ENCODE results near the gene AP2A2.

AP2A2 gene

GRCh38 chr11:1020211-1020905, 94.7 kb downstream of the AP2A2 start:
- no peak overlapping the region for H3K4me3 ChIP-seq (ENCODE audit: low read depth, low read length)
- DNase-seq (ENCODE audit: low read depth): no peak

GRCh38 chr11:1022411-1022810, 96.7 kb downstream of the AP2A2 start:
- no peak for DNase-seq (ENCODE audit: low read depth)
- no peak overlapping the region for H3K4me3 ChIP-seq (ENCODE audit: low read depth, low read length)

- no peak overlapping the region for H3K4me3 ChIP-seq (ENCODE audit: low read depth, low read length)
- no peak for DNase-seq (ENCODE audit: low read depth)
Observed at GRCh38 chr11:1022908-1023810, 97.5 kb downstream of the AP2A2 start.

- no peak for DNase-seq (ENCODE audit: low read depth)
- H3K4me3 ChIP-seq (ENCODE audit: low read depth, low read length): no peak overlapping the region
Observed at GRCh38 chr11:1023811-1024596, 98.3 kb downstream of the AP2A2 start.

- H3K4me3 ChIP-seq (ENCODE audit: low read depth, low read length): no peak overlapping the region
- DNase-seq (ENCODE audit: low read depth): no peak
Observed at GRCh38 chr11:1024597-1025409, 99.1 kb downstream of the AP2A2 start.

DNA sequence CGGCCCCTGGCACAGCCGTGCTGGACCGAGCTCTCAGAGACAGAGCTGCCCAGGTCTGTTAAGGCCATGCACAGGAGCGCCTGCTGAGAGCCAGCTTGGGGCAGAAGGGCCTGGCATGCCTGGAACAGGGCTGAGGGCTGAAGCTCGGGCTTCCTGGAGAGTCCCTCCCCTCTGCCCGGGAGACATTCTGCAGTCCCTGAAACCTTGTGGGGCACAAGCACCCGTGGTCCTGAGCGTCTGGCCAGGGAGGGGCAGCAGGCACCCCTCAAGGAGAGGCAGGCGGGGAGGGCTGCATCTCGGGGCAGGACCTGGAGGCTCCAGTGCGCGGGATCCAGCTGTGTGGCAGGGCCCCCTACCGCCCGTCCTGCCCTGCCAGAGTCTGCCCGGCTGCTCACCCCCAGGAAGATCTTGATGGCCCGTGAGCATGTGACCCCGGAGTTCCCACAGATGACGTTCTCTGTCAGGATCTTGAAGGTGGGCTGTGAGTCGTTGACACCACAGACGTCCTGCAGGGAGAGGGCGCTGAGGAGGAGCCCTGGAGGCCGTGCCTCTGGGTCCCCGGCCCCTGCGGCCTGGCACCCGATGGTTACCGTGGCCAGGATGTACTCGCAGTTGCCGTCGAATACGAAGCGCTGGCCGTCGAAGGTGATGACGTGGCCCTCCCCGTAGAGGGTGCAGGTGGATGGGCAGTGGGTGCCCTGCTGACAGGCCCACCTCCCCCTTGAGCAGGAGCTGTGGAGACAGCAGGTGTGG, 99.9 kb downstream of the AP2A2 start:
- H3K4me3 ChIP-seq (ENCODE audit: low read depth, low read length): no peak overlapping the region
- no peak for DNase-seq (ENCODE audit: low read depth)

DNA sequence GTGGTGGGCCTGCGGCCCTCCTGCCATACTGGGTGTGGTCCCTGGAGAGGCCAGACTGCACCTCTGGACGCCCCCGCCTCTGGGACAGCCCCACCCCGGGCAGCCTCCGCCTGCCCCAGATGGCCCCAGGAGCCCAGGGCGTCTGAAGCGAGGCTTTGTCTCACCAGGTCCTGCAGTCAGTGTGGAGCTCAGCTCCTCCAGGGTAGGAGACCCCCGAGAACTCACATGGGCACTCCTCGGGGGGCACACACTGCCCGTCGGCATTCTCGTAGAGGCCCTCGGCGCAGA, 100.4 kb downstream of the AP2A2 start:
- no peak overlapping the region for H3K4me3 ChIP-seq (ENCODE audit: low read depth, low read length)
- DNase-seq (ENCODE audit: low read depth): no peak

- H3K4me3 ChIP-seq (ENCODE audit: low read depth, low read length): no peak overlapping the region
- DNase-seq (ENCODE audit: low read depth): no peak
Observed at GRCh38 chr11:1026641-1027482, 101.2 kb downstream of the AP2A2 start.

DNA sequence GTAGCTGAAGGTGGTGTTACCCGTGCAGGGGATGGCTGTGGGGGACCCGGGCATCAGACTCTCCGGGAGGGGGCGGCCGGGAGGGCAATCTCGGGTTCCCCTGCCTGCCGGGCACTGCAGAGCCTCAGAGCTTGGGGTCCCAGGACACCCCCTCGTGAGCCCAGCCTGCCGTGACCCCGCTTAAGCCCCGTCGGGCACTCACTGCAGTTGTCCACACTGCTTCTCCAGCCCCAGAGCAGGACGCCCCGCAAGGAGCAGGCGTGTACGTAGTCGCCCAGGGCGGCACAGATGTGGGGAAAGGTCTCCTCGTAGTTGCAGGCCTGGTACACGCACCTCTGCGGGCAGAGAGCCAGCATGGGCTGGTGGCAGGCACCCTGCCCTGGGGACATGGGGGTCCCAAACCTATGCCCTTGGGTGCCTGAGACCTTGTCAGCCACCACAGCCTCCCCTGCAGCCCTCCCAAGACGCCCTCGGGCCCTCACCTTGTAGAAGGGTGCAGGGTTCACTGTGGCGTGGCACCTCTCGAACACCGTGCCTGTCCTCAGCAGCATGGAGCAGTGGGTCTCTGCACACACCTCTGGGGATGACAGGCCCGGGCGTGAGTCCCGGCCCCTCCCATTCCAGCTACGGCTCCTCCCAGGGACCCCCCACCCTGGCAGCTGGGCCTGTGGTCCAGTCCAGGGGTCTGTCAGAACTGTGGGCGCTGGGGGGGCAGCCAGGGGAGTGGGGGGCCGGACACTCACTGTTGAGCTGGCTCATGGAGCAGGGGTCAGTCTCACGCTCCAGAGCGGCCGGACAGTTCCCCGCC, 102.0 kb downstream of the AP2A2 start:
- H3K4me3 ChIP-seq (ENCODE audit: low read depth, low read length): no peak overlapping the region
- DNase-seq (ENCODE audit: low read depth): no peak

GRCh38 chr11:1028291-1028540, 102.5 kb downstream of the AP2A2 start:
- H3K4me3 ChIP-seq (ENCODE audit: low read depth, low read length): no peak overlapping the region
- DNase-seq (ENCODE audit: low read depth): no peak

DNA sequence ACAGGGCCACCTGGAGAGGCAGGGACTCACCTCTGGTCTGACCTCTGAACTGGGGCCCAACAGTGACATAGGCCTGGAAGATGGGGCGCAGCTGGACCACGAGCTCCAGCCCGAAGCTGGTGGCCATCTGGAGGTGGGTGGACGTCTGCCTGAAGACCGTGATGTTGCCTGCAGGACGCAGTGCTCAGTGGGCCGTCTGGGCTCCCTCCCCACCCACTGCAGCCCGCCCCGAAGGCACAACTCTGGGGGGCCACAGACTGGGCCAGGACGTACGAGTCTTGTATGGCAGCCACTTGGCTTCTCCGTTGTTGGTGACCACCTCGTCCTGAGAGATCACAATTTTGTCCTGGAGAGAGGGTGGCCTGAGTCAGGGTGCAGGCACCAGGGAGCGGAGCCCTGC, 102.9 kb downstream of the AP2A2 start:
- no peak overlapping the region for H3K4me3 ChIP-seq (ENCODE audit: low read depth, low read length)
- DNase-seq (ENCODE audit: low read depth): no peak

DNA sequence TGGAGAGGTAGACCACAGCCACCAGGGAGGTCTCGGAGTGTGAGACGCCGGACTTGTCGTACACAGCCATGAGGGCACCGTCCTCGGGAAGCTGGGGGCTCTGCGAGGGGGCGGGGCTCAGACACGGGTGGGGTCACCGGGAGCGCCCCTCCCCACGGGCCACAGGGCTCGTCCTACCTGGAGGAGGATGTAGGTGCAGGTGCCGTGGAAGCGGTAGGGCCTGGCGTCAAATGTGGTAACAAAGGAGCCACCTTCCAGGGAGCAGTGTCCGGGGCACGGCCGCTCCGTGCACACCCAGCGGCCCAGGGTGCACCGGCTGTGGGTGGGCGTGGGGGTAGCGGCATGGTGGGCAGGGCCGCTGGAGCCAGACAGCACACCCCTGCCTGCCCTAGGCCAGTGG, 103.4 kb downstream of the AP2A2 start:
- H3K4me3 ChIP-seq (ENCODE audit: low read depth, low read length): no peak overlapping the region
- no peak for DNase-seq (ENCODE audit: low read depth)

- H3K4me3 ChIP-seq (ENCODE audit: low read depth, low read length): no peak overlapping the region
- no peak for DNase-seq (ENCODE audit: low read depth)
Observed at GRCh38 chr11:1029654-1030053, 104.0 kb downstream of the AP2A2 start.

DNA sequence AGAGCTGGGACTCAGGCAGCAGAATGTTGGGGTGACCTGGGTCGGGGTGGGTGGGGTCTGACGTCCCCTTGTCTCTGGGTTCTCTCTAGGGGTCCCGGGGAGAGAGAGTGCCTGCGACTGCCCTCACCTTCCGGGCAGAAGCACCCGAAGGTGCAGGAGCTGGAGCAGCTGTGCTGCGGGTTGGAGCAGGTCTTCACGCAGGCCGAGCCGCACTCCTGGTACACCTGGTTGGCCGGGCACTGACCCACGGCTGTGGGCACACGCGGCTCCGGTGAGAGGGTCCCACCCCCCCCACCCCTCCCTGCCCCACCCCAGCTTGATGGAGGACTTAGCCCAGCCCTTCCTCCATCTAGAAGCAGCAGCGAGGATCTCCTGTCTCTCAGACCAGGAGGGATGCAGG, 104.4 kb downstream of the AP2A2 start:
- H3K4me3 ChIP-seq (ENCODE audit: low read depth, low read length): no peak overlapping the region
- no peak for DNase-seq (ENCODE audit: low read depth)

GRCh38 chr11:1030556-1030955, 104.9 kb downstream of the AP2A2 start:
- no peak overlapping the region for H3K4me3 ChIP-seq (ENCODE audit: low read depth, low read length)
- no peak for DNase-seq (ENCODE audit: low read depth)

GRCh38 chr11:1031121-1031899, 105.6 kb downstream of the AP2A2 start:
- no peak overlapping the region for H3K4me3 ChIP-seq (ENCODE audit: low read depth, low read length)
- no peak for DNase-seq (ENCODE audit: low read depth)

All from skeletal muscle cell (primary cell).